ENCODE results near the gene DPYD.

DPYD gene

DNA sequence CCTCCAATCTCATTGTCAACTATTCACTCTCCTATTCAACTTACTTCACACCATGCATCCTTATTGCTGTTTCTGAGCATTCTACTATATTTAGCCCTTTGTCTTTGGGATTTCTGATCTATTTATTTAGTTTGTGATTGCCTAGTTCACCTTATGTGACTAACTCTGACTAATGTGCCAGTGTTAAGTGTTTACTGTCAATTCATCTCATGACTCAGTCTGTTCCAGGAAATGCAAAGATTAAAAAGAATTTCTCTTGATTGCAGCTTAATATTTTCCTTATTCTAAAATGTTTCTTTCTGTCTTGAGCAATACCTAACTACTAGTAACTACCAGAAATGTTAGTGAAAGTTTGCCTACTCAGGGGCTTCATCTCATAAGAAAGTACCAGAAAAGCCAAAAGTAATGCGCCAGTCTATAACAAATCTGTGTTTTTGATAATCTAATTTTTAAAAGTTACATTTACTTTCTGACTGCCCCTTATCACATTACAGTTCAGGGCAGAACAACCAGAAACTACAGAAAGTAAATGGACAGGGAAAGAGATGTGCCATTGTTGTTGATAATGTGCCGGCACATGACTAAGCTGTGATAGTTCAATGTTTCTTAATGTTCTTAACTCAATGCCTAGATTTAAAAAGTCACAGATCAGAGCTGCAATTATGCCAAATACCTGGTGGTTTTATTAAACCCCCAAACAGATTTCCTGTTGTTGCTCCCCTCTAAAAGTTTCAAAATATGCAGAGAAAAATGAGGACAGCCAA, 642.8 kb downstream of the DPYD start:
- TF ChIP-seq, protein P1, sequence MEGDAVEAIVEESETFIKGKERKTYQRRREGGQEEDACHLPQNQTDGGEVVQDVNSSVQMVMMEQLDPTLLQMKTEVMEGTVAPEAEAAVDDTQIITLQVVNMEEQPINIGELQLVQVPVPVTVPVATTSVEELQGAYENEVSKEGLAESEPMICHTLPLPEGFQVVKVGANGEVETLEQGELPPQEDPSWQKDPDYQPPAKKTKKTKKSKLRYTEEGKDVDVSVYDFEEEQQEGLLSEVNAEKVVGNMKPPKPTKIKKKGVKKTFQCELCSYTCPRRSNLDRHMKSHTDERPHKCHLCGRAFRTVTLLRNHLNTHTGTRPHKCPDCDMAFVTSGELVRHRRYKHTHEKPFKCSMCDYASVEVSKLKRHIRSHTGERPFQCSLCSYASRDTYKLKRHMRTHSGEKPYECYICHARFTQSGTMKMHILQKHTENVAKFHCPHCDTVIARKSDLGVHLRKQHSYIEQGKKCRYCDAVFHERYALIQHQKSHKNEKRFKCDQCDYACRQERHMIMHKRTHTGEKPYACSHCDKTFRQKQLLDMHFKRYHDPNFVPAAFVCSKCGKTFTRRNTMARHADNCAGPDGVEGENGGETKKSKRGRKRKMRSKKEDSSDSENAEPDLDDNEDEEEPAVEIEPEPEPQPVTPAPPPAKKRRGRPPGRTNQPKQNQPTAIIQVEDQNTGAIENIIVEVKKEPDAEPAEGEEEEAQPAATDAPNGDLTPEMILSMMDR (IDR thresholded peaks at IDR 0.05; ENCODE audit: borderline replicate concordance, insufficient read depth, low read depth, low read length), result no peak

GRCh38 chr1:97271916-97272788, 648.7 kb downstream of the DPYD start:
- no peak overlapping the region for H3K4me3 ChIP-seq (ENCODE audit: low read depth, low read length)
- TF ChIP-seq, protein P1 (IDR thresholded peaks at IDR 0.05; ENCODE audit: borderline replicate concordance, insufficient read depth, low read depth, low read length), result no peak

More for the DNA sequence above, 642.8 kb downstream of the DPYD start:
- no peak overlapping the region for H3K4me3 ChIP-seq (ENCODE audit: low read depth, low read length)

DNA sequence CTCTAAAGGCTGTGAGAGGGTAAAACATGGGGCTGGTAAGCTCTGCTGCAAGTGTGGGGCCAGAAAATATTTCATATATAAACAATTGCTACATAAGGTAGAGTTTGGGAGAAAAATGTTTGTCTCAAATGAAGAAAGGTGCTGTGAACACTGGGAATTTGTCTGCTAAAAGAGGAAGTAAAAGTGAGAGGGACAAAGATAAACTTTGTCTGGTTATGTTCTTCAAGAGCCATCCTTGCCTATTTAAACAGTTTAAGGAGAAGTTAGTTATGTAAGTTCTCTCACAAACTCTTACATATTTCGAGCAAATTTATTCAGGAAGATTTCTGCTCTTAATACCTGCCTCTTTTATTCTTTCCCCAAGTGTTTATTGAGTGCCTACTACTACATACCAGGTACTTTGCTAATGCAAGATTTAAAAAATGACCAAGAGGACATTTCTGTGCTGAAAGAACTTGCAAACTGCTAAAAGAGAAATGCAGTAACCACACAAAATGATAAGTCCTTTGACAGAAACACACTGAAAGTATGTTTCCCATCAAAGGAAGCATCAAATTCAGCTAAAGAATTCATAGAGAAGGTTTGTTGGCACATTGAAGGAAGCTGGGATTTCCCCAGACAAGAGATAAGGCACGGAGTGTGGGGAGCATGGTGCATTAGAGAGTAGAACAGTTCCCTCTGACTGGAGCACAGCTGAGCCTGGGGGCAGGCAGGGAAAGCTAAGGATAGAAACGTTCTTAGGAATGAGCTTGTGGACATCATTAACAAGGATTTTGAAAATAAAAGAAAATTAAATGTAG, 650.1 kb downstream of the DPYD start:
- TF ChIP-seq, protein P1 (IDR thresholded peaks at IDR 0.05; ENCODE audit: borderline replicate concordance, insufficient read depth, low read depth, low read length), result no peak
- H3K4me3 ChIP-seq (ENCODE audit: low read depth, low read length), result no peak overlapping the region

GRCh38 chr1:97265630-97266029, 655.2 kb downstream of the DPYD start:
- TF ChIP-seq, protein P1 (IDR thresholded peaks at IDR 0.05; ENCODE audit: borderline replicate concordance, insufficient read depth, low read depth, low read length), result no peak
- no peak overlapping the region for H3K4me3 ChIP-seq (ENCODE audit: low read depth, low read length)

- TF ChIP-seq, protein P1 (IDR thresholded peaks at IDR 0.05; ENCODE audit: borderline replicate concordance, insufficient read depth, low read depth, low read length), result no peak
- no peak overlapping the region for H3K4me3 ChIP-seq (ENCODE audit: low read depth, low read length)
Observed at GRCh38 chr1:97262842-97263241, 658.0 kb downstream of the DPYD start.

- H3K4me3 ChIP-seq (ENCODE audit: low read depth, low read length), result no peak overlapping the region
- TF ChIP-seq, protein P1 (IDR thresholded peaks at IDR 0.05; ENCODE audit: borderline replicate concordance, insufficient read depth, low read depth, low read length), result no peak
Observed at GRCh38 chr1:97258597-97258996, 662.2 kb downstream of the DPYD start.
